GM19023 (cell line): Measurements from ENCODE around the gene TMEM87B.
A peak's percentile ranks its signal among the peaks of the same experiment; 100 is the strongest.

Experiments
- ATAC-seq: cut with Tn5 transposase; IDR thresholded peaks from one replicate; pipeline ENCODE4 v1.9.1; 2021; ENCODE audit warnings: mild to moderate bottlenecking, moderate library complexity; ENCODE audit not compliant: unreplicated experiment

TMEM87B gene, protein sequence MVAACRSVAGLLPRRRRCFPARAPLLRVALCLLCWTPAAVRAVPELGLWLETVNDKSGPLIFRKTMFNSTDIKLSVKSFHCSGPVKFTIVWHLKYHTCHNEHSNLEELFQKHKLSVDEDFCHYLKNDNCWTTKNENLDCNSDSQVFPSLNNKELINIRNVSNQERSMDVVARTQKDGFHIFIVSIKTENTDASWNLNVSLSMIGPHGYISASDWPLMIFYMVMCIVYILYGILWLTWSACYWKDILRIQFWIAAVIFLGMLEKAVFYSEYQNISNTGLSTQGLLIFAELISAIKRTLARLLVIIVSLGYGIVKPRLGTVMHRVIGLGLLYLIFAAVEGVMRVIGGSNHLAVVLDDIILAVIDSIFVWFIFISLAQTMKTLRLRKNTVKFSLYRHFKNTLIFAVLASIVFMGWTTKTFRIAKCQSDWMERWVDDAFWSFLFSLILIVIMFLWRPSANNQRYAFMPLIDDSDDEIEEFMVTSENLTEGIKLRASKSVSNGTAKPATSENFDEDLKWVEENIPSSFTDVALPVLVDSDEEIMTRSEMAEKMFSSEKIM

DNA sequence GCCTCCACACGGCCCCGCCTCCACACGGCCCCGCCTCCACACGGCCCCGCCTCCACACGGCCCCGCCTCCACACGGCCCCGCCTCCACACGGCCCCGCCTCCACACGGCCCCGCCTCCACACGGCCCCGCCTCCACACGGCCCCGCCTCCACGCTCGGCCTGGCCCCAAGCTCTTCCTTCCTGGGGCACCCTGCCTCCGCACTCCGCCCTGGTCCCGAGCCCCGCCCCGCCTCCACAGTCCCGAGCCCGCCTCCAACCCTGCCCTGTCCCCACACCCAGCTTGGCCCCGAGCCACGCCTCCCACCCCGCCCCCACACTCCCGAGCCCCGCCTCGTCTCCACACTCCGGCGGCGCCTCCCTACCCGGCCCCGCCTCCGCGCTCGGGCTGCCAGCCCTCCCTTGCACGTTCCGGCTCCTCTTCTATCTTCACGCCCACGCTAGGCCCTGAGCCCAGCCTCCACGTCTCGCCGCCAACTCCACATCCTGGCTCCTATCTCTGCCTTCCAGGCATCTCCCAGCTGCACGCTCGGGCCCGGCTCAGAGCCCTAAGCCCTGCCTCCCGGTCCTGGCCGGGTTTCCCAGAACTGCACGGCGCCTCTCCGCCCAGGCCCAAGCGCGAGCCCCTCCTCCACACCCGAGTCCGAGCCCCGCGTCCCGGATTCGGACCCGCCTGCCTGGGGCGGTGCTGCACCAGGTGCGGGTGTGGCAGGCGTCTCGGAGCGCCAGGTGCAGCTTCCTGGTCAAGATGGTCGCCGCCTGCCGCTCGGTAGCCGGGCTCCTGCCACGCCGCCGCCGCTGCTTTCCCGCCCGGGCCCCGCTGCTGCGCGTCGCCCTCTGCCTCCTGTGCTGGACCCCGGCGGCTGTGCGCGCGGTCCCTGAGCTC lies at the start of gene TMEM87B:
TSS of gene TMEM87B (plus strand) at position 423 of the 883 bp plus-strand sequence. CDS start at position 746, 323 bp downstream.
- peak; percentile 55 for ATAC-seq

DNA sequence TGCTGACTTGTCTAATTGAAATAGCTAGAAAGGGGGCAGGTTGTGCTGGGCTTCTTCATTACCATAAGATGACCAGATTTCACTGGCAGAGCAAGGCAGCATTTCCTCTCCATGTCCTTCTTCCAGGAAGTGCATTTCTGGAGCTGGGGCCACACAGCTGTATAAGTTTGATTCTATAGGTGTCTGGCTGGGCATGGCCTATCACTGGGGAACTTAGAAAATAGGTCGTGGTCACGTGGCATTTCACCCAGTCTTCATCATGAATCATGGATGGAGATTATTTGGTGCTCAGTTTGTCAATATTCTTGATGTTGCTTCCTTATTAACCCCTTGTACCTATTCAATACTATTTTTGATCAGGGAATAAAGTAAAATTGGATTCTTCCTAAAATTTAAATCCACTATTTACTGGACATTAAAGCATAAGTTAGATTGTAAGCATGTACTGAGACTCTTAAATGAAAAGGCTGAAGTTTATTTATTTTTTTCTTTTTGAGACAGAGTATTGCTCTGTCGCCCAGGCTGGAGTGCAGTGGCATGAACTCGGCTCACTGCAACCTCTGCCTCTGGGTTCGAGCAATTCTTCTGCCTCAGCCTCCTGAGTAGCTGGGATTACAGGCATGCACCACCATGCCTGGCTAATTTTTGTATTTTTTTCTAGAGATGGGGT lies 49.5 kb upstream of the TMEM87B start:
- no peak for ATAC-seq

- ATAC-seq, result no peak
These were observed 49.0 kb upstream of the TMEM87B start for GRCh38 chr2:112006076-112006410.

GRCh38 chr2:112007493-112007892 lies 47.6 kb upstream of the TMEM87B start:
- no peak for ATAC-seq

DNA sequence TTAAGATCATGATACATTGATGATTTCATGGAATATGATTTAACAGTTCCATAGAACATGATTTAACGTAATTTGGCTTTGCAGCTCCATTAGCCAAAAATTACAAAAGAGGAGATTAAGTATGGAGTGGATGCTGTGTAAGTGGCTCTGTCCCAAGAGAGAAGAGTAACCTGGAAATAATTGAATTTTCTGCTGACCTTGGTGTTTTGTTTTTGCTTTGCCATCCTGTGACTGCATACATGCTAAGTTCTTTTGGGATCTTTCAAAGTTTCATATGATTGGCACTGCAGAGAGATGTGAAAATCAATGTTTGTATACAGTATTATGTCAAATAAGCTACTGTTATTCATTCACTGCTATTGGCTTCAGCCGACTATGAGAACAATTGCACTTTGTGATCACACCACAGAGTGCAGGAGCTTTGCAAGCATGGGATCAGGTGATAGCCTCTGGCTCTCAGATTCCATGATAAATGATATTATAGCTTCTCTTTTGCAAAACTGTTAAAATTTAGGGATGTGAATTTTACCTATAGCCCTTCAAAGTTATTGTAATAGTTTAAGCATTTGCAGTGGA lies 46.1 kb upstream of the TMEM87B start:
- ATAC-seq, result no peak

DNA sequence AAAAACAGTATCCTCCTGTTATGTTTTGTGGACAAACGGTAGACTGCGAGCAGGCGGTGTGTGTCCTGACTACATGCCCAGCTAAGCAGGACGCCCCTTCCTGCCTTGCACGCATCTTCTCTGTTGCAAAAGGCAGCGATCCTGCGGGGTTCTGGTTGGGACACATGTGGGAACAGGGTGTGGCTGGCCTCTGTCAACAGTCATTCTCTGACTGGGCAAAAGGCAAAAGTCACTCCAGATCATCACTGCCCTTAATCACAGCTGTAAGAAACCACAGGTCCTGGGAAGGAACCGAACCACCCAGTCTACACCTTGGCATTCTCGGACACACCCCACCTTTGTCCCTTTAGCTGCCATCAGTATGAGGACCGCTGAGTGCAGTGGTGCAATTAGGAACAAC lies 44.3 kb upstream of the TMEM87B start:
- ATAC-seq, result no peak

- no peak for ATAC-seq
These were observed 42.5 kb upstream of the TMEM87B start for GRCh38 chr2:112012556-112012955.

DNA sequence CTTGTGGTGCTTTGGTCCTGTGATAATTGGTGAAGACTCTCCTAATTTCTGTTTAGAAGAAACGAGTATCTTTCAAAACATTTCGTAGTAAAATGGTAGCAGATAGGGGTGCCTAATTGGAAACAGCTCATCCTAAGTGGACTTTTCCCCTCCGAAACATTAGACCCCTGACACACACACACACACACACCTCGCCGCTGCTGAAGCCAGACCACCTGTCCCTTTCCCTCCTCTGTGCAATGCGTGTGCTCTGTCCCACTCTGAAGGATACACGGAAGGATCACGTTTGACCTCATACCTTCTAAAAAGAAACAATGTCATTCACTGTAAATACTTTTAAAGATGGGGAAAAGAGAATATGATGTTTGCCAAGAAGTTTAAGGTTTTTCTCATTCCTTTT lies 36.2 kb upstream of the TMEM87B start:
- no peak for ATAC-seq

GRCh38 chr2:112019569-112019982 lies 35.5 kb upstream of the TMEM87B start:
- no peak for ATAC-seq

GRCh38 chr2:112020561-112020960 lies 34.5 kb upstream of the TMEM87B start:
- ATAC-seq, result no peak

GRCh38 chr2:112021290-112021689 lies 33.8 kb upstream of the TMEM87B start:
- no peak for ATAC-seq

- ATAC-seq, result no peak
These were observed 33.3 kb upstream of the TMEM87B start for GRCh38 chr2:112021781-112022231.

DNA sequence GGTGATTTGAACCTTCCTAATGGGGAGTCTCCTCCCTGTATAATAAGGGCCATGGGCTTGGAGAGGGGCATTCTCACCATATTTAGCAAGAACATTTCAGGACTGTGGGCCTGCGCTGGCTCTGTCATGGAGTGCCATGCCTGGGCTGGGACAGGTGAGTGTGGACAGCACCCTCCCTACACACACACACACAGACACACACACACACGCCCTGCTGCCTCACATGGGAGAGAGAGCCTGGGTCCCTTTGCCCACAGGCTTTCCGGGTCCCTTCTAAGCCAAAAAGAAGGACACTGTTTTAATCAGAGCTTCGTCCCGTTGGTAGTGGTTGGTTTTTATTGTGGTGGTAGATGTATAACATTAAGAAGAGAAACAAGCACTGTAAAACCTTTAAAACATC lies 31.4 kb upstream of the TMEM87B start:
- no peak for ATAC-seq

DNA sequence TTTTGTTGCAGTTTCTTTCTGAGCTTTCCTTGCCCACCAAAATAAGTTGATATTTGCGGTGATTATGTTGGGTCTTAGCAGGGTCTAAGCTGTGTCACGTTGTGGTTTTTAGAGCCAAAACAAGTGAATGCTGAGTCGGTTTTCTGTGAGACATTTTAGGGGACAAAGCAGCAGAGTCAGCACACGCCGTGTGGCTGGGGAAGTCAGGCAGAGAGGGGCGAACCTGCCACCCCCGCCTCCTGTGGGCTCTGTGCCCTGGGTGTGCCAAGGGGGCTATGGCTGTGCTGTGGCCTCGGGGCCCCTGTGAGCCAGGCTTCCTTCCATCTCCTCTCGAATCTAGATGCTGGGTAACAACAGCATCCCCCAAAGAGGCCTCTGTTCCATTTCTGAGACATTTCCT lies 30.8 kb upstream of the TMEM87B start:
- no peak for ATAC-seq

DNA sequence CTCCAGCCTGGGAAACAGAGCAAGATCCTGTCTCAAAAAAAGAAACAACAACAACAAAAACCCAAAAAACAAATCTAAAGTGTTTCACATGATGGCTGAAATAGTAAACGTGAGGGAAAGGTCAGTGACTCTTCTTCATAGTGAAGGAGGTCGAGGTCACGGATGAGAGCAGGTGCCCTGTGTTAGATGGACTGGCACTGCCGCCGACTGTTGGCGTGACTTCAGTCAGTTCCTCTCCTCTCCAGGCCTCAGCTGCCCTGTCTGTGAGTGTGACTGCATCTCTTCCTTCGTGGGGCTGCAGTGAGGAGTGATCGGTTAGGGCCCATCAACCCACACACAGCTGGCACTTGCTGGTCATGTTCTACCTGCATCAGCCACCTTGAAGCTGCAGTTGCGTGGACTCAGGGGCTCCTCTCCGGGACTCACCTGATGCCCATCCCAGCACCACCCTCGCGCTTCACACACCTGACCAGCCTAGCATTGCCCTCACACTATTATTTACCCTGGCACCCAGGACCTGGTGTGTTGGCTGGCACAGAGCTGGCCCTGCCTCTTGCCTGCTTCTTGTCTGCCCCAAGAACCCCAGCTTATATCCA lies 30.1 kb upstream of the TMEM87B start:
- ATAC-seq, result no peak

- no peak for ATAC-seq
These were observed 28.6 kb upstream of the TMEM87B start for GRCh38 chr2:112026509-112026908.

- ATAC-seq, result no peak
These were observed 27.3 kb upstream of the TMEM87B start for GRCh38 chr2:112027767-112028166.

GRCh38 chr2:112029164-112029563 lies 25.9 kb upstream of the TMEM87B start:
- ATAC-seq, result no peak

DNA sequence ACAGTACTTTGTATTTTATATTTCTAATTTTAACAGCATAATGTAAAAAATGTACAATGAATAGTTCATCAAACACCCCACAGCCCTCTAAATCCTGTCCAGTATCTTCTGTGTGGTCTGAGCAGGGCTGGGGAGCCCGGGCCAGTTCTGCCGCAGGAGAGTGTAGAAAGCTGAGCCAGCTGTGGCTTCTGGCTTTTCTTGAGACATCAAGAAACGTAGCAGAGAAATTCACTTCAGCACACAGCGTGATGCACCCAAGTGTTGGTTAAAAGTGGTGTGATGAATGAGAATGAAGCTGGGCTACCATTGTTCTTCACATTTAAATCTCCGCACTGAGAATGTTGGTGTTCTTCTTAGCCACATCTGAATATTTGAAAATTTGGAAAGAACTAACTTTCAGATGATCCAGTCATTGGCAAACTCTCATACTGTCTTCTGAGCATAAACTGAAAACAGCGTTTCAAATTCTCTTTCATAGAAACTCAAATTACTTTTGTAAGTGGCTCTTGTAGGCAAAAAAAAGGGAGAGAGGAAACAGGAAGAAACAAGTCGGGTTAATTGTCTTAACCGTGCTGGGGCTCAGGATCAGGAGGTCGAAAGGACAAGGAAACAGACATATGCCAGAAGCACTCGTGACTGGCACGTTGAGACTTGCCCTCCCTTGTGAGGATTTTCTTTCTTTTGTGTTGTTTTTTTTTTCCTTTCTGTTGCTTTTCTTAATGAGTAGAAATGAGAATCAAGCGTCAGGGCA lies 23.4 kb upstream of the TMEM87B start:
- no peak for ATAC-seq

DNA sequence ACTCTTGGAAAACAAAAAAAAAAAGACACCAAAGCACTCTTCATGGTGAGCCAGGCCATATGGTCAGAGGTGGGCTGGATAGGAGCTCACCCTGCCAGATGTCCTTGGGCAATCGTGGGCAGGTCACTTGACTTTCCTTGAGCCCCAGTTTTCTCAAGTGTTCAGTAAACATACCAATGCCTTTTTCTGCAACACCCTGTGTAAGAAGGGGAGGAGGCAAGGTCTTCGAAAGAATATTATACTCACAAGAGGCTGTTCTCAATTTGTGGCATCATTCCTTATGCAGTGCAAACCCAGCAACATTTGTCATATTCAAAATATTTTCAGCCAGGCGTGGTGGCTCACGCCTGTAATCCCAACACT lies 22.9 kb upstream of the TMEM87B start:
- ATAC-seq, result no peak
